GM18505 (cell line): ENCODE measurements around the gene TLL1.

ENCODE experiments used
- ATAC-seq: cut with Tn5 transposase; IDR thresholded peaks from one replicate; pipeline ENCODE4 v1.9.1; 2021; ENCODE audit not compliant: unreplicated experiment
- POLR2A ChIP-seq: IDR thresholded peaks from 4 replicates; pipeline ENCODE4 v1.6.1; 2011; ENCODE audit warnings: borderline replicate concordance; ENCODE audit not compliant: insufficient read depth, insufficient read length; ENCODE audit errors: extremely low read depth

TLL1 gene

GRCh38 chr4:166065324-166065723 is 192.3 kb downstream of the TLL1 start:
- no peak for TF ChIP-seq POLR2A
- ATAC-seq = no peak

DNA sequence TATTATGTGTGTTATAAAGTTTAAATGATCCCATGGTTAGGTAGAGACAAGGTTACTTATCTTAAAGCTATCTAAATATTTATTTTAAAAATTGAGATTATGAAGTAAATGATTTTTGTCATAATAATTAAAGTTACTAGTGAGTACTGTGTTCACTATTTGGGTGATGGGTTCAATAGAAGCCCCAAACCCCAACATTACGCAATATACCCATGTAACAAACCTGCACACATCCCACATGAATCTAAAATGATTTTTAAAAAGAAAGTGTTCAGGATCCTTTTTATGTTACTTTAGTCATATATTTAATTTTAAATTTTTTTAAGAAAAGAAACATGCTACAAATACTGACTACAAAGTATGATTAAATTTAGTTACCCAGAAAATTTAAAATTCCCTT is 193.9 kb downstream of the TLL1 start:
- no peak for TF ChIP-seq POLR2A
- no peak for ATAC-seq

GRCh38 chr4:166067915-166068314 is 194.9 kb downstream of the TLL1 start:
- TF ChIP-seq POLR2A = no peak
- ATAC-seq = no peak

DNA sequence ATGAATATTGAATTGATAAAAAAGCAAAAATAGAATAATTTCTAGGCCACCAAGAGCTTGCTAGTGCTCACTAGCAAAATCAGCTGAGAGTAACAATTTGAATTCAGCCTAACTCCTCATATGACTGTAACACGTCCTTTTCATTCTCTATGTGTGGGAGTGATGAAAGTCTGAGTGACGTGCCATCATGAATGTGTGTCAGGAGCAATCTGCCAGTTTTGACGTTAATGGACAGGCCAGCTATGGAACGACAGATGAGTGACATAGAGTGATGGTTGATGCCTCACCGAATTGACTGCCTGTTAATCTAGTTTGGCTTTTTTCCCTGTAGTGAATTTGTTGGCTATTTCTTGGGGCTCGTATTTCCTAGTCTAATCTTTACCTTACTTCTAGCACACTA is 200.7 kb downstream of the TLL1 start:
- no peak for ATAC-seq
- no peak for TF ChIP-seq POLR2A

- ATAC-seq = no peak
- no peak for TF ChIP-seq POLR2A
Observed at GRCh38 chr4:166075599-166075998, 202.6 kb downstream of the TLL1 start.

DNA sequence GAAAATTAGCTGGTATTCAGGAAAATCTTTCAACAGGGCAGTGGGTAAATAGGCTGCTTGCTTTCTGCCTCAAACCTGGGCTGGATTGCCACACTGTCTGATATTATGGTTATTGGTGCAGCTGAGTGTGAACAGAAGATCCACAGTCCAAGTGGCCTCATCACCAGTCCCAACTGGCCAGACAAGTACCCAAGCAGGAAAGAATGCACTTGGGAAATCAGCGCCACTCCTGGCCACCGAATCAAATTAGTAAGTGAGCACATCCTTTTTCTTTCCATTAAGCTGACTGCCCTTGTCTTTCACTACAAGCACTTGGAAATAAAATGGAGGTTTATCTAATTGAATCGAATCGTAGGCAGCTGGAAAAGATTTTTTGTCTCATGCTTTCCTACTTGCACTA is 204.7 kb downstream of the TLL1 start:
- ATAC-seq = no peak

DNA sequence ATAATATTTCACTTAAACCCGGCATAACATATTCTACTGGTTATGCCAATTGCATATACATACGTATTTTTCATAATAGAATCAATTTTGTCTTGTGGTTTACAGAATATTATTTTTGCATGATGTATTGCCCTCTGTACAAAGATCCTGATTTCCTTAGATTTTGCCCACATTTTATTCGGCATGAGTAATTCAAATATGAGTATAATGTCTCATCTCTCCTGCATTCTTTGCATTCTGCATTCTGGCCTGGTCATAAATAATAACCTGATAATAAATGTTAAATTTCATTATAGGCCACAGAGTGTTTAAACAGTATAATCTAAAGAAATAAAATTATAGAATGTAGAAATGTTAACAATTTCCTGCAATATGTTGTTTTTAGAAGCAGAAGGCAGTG is 205.3 kb downstream of the TLL1 start:
- no peak for ATAC-seq
- TF ChIP-seq POLR2A = no peak

More for the DNA sequence above, 204.7 kb downstream of the TLL1 start:
- TF ChIP-seq POLR2A = no peak

GRCh38 chr4:166078955-166079354 is 205.9 kb downstream of the TLL1 start:
- TF ChIP-seq POLR2A = no peak

DNA sequence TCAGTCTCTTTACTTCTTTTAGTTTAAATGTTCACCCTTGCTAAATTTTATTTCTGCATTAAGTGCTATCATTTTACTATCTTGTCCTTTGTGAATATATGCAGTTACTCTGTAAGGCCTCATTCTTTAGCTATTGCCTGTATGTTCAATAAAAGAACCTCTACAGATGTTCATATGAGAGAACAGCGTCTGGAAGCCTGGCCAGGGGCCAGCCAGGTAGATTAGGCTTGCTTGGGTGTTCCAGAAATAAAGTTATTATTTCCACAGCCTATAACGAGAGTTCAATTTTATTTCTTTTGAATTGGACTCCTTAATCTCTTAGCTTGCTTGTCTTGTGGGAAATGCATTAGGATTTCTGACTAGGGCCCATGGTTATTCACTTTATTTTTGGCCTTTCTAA is 214.5 kb downstream of the TLL1 start:
- ATAC-seq = no peak
- no peak for TF ChIP-seq POLR2A

More at GRCh38 chr4:166078955-166079354, 205.9 kb downstream of the TLL1 start:
- ATAC-seq = no peak

- ATAC-seq = no peak
- no peak for TF ChIP-seq POLR2A
Observed at GRCh38 chr4:166088576-166088975, 215.5 kb downstream of the TLL1 start.

- no peak for ATAC-seq
- TF ChIP-seq POLR2A = no peak
Observed at GRCh38 chr4:166091146-166091545, 218.1 kb downstream of the TLL1 start.

DNA sequence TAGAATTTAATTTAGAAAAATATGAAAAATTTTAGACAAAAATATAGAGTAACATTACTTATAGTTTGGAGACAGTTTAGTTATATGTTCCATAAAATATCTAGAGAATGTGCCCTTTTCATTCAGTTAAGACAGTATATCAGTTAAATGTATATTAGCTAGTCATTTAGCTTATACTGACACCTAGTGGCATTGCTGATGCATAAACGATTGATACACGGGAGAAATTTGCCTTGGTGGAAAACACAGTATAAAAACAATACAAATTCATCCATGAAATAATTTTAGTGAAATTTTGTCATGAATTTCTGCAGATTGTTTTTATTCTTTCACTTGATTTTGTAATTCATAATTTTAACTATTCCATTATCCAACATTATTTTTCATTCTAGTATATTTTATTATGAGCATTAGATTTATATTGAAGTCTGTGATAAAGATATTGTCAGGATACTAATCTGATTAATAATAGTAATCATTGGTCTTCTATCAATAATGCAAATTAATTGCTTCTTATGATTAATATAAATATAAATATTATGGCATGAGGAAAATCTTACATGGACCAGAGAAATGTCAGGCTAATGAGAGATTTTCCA is 219.0 kb downstream of the TLL1 start:
- TF ChIP-seq POLR2A = no peak
- peak; percentile 69 for ATAC-seq

GRCh38 chr4:166092797-166093290 is 219.8 kb downstream of the TLL1 start:
- ATAC-seq = no peak
- no peak for TF ChIP-seq POLR2A

- ATAC-seq = no peak
- TF ChIP-seq POLR2A = no peak
Observed at GRCh38 chr4:166104623-166105022, 231.6 kb downstream of the TLL1 start.

DNA sequence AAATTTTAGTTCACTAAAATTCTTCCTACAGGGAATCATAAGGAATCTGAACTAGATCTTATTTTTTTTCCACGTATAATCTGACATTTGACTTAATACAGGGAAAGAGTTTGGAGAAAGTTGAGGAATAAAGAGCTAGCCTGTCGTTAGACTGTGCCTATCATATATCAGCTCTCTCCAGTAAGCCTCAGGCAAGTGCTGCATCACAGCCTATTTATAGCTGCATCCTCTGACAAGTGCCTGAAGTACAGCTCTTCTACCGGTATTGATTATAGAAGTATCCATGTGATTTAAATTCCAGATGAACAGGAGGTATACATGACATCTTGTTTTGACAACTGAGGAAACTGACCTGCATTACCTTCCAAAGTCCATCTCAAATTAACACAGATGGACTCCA is 248.9 kb downstream of the TLL1 start:
- ATAC-seq = no peak
- TF ChIP-seq POLR2A = no peak

DNA sequence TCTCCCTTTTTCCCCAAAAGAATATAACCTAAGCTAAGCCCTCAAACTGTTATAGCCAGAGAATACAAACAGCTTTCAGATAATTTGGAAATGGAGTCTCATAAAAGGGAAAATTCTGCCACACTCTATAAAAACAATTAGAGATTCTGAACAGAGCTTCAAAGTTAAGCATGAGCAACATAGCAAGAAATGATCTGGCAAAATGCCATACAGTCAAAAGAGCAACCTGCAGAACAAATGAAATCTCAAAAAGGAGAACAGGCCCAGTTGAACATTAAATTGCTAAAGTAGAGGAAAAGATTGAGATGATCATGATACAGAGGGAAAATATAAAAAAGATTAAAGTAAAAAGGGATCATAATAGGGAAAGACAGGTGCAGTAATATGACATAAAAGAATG is 250.5 kb downstream of the TLL1 start:
- no peak for TF ChIP-seq POLR2A

DNA sequence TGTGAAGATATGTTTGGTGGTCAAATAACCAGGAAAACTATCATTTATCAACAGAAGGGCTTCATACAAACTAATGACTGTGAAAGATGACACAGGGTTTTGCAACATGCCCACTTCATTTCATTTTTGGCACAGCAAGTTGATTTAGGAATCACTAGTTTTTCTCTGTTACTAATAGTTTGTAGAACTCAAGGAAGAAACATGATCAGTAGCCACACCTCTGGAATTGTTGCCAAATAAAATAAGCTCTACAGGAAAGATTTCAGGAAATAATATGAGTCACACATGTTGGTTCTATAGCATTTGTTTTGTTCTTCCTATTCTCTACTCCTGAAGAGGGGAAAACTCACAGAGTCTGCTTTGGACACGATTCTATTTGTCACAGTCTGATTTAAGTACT is 255.4 kb downstream of the TLL1 start:
- ATAC-seq = no peak
- TF ChIP-seq POLR2A = no peak

More for the DNA sequence above, 250.5 kb downstream of the TLL1 start:
- no peak for ATAC-seq
